ENCODE results near the gene HOMER3.

HOMER3 gene

GRCh38 chr19:18940769-18941627 is at the start of gene HOMER3:
Gene HOMER3 (minus strand): TSS chr19:18941217. CDS start chr19:18938982, 2,235 bp downstream.
- peak; percentile 67 to 84 for DNase-seq

DNA sequence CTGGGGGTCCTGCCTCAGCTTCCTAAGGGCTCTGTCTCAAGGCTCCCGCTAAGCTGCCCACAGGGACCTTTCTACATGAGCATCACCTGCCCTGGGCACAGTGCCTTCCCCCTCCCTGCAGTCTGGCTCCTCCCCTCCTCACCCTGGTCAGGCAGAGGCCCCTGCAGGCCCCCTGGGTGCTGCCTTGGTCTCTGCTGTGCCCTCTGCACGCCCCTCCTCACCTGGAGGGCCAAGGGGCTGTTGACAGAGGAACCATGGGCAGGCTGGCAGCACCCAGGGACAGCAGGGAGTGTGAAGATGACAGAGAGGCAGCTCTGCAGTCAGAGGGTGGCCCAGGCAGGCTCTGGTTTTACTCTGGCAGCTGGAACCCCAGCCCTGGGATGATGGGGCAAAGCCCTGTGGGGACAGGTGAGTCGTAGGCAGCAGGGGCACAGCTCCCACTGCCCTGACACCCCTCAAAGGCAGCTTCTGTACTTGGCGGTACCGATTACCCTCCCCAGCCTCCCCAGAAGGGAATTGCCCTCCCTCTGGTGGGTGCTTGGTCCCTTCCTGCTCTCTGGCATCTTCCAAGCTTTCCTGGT is 49.2 kb upstream of the HOMER3 start:
- no peak for DNase-seq

DNA sequence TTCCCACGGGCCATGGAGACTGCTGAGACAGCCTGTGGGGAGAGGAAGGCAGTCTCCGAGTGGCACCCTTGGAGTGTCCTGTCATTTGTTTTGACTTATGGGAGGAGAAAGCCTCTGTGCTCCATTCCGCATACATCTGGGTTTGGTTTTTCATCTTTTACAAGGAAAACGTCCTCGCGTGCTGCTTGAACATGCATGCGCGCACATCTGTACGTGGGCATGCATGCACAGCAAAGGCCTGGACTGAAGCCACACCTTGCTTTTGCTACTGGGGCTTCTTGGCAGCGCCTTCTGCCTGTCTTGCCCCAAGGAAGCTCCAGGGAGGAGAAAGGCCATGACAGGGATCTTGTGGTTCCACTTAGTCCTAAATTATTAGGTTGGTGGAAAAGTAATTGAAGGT is 48.3 kb upstream of the HOMER3 start:
- DNase-seq, result no peak

DNA sequence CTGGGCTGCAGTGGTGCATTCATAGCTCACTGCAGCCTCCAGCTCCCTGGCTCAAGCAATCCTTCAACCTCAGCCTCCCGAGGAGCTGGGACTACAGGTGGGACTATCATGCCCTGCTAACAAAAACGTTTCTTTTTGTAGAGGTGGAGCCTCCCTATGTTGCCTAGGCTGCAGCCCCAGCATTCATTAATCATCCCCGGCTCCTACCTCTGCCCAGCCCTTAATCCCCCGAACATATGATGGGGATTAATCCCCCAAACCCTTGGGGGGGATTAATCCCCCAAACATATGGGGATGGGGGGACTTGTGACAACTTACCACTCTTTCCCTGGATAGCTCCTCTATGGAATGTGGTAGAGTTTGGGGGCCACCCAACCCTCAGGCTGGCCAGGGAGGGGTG is 46.4 kb upstream of the HOMER3 start:
- DNase-seq, result no peak

DNA sequence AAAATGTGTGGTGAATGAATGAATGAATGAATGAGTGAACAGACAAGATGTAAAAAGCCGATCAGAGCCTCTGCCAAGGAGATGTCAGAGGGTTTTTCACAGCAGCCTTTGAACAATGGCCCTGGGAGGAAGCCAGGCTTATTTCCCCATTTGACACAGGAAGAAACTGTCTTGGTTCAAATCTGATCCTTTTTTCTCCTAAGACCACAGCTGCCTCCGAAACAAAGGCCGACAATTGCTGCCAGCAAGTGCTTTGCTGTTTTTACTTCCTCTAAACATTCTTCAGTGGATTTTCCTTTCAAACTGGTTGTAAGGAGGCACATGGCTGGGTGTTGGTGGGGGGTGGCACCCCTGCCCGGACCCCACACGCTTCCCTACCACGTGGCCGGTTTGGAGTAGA is 44.2 kb upstream of the HOMER3 start:
- DNase-seq, result no peak

DNA sequence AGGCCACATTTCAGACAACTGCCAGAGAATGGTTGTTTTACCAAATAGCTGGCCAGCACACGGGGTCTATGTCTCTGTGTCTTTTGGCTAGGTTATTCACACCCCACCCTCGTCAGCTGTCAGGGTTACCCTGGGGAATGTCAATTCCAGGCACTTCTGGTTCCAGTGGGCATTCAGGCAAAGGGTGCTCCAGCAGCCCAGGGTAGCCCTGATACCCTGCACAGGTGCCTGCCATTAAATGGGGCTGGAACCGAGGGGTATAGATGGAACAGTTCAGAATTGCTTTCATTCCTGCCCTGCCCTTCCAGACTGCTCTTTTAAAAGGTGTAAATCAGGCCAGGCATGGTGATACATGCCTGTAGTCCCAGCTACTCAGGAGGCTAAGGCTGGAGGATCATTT is 43.2 kb upstream of the HOMER3 start:
- DNase-seq, result no peak

DNA sequence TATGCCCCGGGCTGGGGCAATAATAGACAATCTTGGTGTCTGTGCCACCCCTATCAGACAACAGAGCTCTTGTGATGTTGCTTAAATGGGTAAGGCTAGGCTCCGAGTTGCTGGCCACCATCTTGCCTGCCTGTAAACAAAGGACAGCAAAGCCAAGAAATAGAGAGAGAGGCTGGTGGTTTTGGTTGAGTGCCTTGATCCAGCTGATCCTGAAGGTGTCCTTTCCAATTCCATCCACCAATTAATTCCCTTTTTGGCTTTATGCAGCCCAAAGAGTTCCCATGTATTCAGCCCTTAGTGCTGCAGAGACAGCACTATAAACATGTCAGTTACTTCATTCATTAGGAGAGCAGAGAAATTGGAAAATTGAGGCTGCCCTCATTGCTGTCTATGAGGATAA is 41.7 kb upstream of the HOMER3 start:
- no peak for DNase-seq

DNA sequence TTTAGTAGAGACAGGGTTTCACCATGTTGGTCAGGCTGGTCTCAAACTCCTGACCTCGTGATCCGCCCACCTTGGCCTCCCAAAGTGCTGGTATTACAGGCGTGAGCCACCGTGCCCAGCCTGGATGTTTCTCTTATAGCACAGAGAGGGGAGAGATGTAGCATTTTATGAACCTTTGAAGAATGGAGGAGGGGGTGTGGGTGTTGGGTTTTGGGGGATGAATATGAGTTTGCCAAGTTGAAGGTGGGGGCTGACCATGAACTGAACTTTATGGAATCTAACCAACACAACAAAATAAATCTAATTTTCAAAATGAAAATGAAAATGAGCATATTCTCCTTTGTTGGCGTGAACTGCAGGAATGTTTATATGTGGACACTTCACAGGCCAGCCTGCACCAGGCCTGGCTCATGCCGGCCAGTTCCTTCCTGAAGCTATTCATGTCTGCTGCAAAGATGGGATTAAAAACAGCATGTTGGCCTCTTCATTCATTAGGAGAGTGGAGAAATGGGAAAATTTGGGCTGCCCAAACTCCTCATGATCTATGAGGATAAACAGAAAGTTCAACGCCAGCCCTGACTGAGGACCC is 39.5 kb upstream of the HOMER3 start:
- no peak for DNase-seq

DNA sequence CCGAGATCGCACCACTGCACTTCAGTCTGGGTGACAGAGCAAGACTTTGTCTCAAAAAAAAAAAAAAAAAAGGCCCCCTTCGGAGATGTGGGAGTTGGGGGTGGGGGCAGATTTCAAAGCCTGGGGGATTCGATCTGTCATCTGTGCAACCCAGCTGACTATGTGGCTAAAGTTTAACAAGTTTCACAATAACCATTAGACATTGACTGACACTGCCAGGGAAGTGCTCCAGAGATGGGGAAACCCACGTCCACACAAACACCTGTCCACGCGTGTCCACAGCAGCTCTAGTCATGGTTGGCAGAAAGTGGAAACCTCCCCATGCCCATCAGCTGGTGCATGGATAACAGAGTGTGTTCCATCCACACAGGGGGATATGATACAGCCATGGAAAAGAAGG is 37.6 kb upstream of the HOMER3 start:
- no peak for DNase-seq

- DNase-seq, result no peak
Measured at GRCh38 chr19:18975869-18976268, 34.9 kb upstream of the HOMER3 start.

- DNase-seq, result no peak
Measured at GRCh38 chr19:18975011-18975410, 34.0 kb upstream of the HOMER3 start.

GRCh38 chr19:18972851-18973250 is 31.8 kb upstream of the HOMER3 start:
- DNase-seq, result no peak

- no peak for DNase-seq
Measured at GRCh38 chr19:18972301-18972811, 31.3 kb upstream of the HOMER3 start.

GRCh38 chr19:18969931-18970659 is 29.1 kb upstream of the HOMER3 start:
- DNase-seq, result no peak

DNA sequence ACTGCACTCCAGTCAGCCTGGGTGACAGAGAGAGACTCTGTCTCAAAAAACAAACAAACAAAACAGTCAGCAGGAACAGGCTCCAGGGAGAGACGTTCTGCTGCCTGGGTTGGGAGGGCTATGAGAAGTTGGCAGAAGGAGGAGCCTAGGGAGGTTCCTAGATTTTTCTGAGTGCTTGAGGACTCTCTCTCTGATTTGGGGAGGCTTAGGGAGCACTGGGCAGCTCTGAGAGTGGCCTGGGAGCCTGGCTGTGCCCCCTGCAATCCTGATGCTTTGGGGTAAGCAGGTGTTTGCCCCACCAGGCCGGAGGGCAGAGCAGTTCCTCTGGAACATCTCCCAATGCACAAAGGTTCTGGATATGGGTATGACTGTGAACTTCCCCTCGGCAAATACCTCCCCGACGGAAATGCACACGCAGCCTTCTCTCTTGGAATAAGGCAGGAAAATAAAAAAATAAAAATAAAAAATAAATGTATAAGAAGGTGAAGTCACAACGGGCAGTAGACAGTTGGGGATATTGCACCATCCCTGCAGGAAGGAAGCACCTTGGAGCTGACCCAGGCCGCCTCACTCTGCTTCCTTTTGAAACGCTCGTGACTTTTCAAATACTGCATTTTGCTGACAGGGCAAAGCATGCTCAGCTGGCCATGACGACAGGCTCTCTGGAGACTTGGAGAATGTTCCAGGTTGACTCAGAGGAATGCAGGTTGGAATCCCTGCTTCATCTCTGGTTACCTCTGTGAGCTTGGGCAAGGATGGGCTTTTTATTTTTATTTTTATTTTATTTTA is 26.5 kb upstream of the HOMER3 start:
- DNase-seq, result no peak

DNA sequence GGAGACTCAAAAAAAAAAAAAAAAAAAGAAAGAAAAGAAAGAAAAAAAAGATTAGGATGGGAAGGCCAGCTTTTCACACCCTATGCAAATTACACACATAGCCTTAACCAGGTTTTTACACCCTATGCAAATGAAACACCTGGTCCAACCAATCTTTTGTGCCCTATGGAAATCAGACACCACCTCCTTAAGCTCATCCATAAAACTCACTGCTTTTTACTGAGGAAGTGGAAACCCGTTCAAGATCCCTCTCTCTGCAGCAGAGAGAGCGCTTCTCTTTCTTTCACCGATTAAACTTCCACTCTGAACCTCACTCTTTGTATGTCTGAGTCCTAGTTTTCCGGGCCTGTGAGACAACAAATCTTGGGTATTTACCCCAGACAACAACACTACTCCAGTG is 25.3 kb upstream of the HOMER3 start:
- DNase-seq, result no peak

GRCh38 chr19:18964121-18964520 is 23.1 kb upstream of the HOMER3 start:
- no peak for DNase-seq

- DNase-seq, result no peak
Measured at GRCh38 chr19:18961767-18962620, 21.0 kb upstream of the HOMER3 start.

- DNase-seq, result no peak
Measured at GRCh38 chr19:18960370-18960769, 19.4 kb upstream of the HOMER3 start.

DNA sequence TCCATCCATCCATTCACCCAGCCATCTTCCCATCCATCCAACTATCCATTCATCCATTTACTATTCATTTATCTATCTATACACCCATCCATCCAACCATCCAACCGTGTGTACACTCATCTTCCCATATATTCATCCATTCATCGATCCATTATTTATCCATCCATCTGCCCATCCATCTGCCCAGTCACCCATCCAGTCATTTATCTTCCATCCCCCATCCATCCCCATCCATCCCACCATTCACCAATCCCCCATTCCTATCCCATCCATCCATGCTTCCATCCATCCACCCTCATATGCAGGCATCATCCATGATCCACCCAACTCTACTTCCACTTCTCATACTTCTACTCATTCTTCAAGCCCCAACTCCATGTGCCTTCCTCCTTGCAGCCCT is 14.0 kb upstream of the HOMER3 start:
- no peak for DNase-seq

DNA sequence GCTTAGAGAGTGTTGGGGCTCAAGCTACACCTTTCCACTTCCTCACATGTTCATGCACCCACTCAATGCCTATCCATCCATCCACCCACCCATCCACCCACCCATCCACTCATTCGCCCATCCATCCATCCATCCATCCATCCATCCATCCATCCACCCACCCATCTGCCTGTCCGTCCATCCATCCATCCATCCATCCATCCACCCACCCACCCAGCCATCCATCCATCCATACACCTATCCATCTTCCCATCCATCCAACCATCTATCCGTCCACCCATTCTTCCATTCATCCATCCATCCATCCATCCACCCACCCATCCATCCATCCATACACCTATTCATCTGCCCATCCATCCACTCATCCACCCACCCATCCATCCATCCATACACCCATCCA is 13.1 kb upstream of the HOMER3 start:
- DNase-seq, result no peak

Data from stimulated activated CD4-positive, alpha-beta T cell treated with anti-CD3 and anti-CD28 coated beads, Interleukin-4, amount 100 ng/mL, for 4 hours (primary cell).